ENCODE measurements around the gene RGS8. TPM values are rescaled to one million over a fixed set of nuclear protein-coding genes. Genes with fewer than 3 reads are reported as not detected.

RGS8 gene
- total and polyA plus RNA-seq, 2 donors (not counting 1 experiment from before 2014, with no cell fraction given): not detected

DNA sequence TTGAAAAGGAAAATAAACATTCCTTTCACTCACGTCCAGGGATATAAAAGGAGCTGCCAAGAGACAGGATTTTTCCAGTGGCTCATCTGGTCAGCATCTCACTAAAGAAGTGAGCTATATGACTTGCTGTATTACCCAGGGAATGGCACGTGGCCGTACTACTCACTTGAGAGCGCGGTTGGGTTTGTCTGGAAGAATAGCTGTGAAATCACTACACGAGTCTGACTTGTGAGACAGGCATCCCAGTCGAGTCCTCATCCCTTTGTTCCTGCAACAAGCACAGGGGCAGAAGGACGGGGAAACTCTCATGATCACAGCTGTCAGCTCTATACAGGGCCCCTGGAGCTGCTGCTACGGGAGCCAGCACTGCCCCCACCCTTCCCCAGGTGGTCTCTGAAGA is 17.7 kb downstream of the RGS8 start:
- WGBS (ENCODE audit: insufficient coverage): 81% methylated on average over 9 of the region's 9 CpGs
- Mint-ChIP-seq H3K27ac (no peak overlapping the region), H3K4me3 (no peak overlapping the region), H3K4me1 (no peaks in the 10 kb centered on the region), H3K9me3 (ENCODE audit: insufficient read depth) (no peaks in the 10 kb centered on the region), H3K27me3 (peaks cover 8% of the 10 kb centered on the region)
- intact Hi-C loops (cut with micrococcal nuclease): no loop called here
- ATAC-seq (ENCODE audit: low read depth): no peak
- ChIA-PET CTCF (interaction anchor here (1.0 to 1.1 kb wide), 3 partner anchors 18 to 118 kb away, joined by 3 to 4 read pairs (median 4); no protein-coding TSS in a partner anchor), POLR2A (no interaction called here)
- no peaks in the 10 kb centered on the region for H3K79me2 ChIP-seq (ENCODE audit: control insufficient read depth, insufficient read depth, low read length)
- no peak overlapping the region for H3K4me3 ChIP-seq (ENCODE audit: control extremely low read depth in 1 of 5, extremely low read depth in 1 of 5, insufficient read depth in 1 of 5, low read depth in 2 of 5, low read length in 4 of 5)
- H3K9me3 ChIP-seq (ENCODE audit: control extremely low read depth in 1 of 3, control insufficient read depth in 2 of 3, insufficient read depth in 1 of 3, low read length in 2 of 3): no peaks in the 10 kb centered on the region
- H3K27me3 ChIP-seq (replicated peaks in 1 of 4; ENCODE audit: control extremely low read depth in 1 of 4, control insufficient read depth in 3 of 4, insufficient read depth in 4 of 4, low read length in 3 of 4): no peaks in the 10 kb centered on the region
- no peak overlapping the region for H3K9ac ChIP-seq (ENCODE audit: low read length)
- no peak overlapping the region for H3K4me2 ChIP-seq (replicated peaks; ENCODE audit: low read depth, low read length, poor library complexity, severe bottlenecking)
- no peak for DNase-seq
- no peaks in the 10 kb centered on the region for H4K20me1 ChIP-seq (ENCODE audit: control insufficient read depth, insufficient read depth, low read length, poor library complexity, severe bottlenecking)
- no peaks in the 10 kb centered on the region for H3K4me1 ChIP-seq (ENCODE audit: control insufficient read depth in 2 of 2, insufficient read depth in 2 of 2, low read length in 2 of 2)
- TF ChIP-seq, protein P1, sequence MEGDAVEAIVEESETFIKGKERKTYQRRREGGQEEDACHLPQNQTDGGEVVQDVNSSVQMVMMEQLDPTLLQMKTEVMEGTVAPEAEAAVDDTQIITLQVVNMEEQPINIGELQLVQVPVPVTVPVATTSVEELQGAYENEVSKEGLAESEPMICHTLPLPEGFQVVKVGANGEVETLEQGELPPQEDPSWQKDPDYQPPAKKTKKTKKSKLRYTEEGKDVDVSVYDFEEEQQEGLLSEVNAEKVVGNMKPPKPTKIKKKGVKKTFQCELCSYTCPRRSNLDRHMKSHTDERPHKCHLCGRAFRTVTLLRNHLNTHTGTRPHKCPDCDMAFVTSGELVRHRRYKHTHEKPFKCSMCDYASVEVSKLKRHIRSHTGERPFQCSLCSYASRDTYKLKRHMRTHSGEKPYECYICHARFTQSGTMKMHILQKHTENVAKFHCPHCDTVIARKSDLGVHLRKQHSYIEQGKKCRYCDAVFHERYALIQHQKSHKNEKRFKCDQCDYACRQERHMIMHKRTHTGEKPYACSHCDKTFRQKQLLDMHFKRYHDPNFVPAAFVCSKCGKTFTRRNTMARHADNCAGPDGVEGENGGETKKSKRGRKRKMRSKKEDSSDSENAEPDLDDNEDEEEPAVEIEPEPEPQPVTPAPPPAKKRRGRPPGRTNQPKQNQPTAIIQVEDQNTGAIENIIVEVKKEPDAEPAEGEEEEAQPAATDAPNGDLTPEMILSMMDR (IDR thresholded peaks at IDR 0.05): no peak
- no peak for TF ChIP-seq EZH2 (IDR thresholded peaks at IDR 0.05; ENCODE audit: borderline replicate concordance, insufficient read depth, low read depth, low read length, poor library complexity, severe bottlenecking)
- H3K36me3 ChIP-seq (replicated peaks in 1 of 2; ENCODE audit: control extremely low read depth in 1 of 2, control insufficient read depth in 1 of 2, extremely low read depth in 1 of 2, insufficient read depth in 2 of 2, low read length in 1 of 2): no peaks in the 10 kb centered on the region
- H3K27ac ChIP-seq (ENCODE audit: low read length in 2 of 2): no peak overlapping the region
- no peak overlapping the region for H2AFZ ChIP-seq (ENCODE audit: insufficient read depth, low read depth, low read length, poor library complexity, severe bottlenecking)

DNA sequence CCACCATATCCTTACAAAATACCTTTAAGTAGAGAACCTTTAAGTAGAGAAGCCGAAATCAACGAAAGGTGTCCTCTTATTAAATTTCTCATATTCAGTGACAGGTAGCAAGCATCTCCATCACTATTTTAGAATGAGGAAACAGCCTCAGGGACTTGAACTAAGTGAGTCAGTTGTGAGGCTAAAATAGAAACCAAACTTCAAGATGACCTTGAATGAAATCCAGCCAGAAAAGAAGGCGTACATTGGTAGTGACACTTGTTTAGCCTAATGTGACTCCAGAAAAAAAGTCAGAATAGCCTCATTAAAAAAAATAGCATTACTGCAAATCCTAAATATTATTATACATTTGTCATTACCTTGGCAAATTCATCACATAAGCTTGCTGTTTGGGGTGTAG is 20.1 kb downstream of the RGS8 start:
- no CpG with 5 or more reads among the region's 3 CpGs for WGBS (ENCODE audit: insufficient coverage)
- intact Hi-C loops (cut with micrococcal nuclease): no loop called here
- H3K36me3 ChIP-seq (replicated peaks in 1 of 2; ENCODE audit: control extremely low read depth in 1 of 2, control insufficient read depth in 1 of 2, extremely low read depth in 1 of 2, insufficient read depth in 2 of 2, low read length in 1 of 2): no peaks in the 10 kb centered on the region
- H3K27ac ChIP-seq (ENCODE audit: low read length in 2 of 2): no peak overlapping the region
- no peaks in the 10 kb centered on the region for H3K9me3 Mint-ChIP-seq (ENCODE audit: insufficient read depth)
- H3K27me3 ChIP-seq (replicated peaks in 1 of 4; ENCODE audit: control extremely low read depth in 1 of 4, control insufficient read depth in 3 of 4, insufficient read depth in 4 of 4, low read length in 3 of 4): no peaks in the 10 kb centered on the region
- no peak overlapping the region for H3K4me3 ChIP-seq (ENCODE audit: control extremely low read depth in 1 of 5, extremely low read depth in 1 of 5, insufficient read depth in 1 of 5, low read depth in 2 of 5, low read length in 4 of 5)
- DNase-seq: no peak
- no peak overlapping the region for H3K27ac Mint-ChIP-seq
- H3K4me3 Mint-ChIP-seq: no peak overlapping the region
- H3K4me1 Mint-ChIP-seq: no peaks in the 10 kb centered on the region
- H4K20me1 ChIP-seq (ENCODE audit: control insufficient read depth, insufficient read depth, low read length, poor library complexity, severe bottlenecking): no peaks in the 10 kb centered on the region
- peaks cover 4% of the 10 kb centered on the region for H3K27me3 Mint-ChIP-seq
- no peaks in the 10 kb centered on the region for H3K9me3 ChIP-seq (ENCODE audit: control extremely low read depth in 1 of 3, control insufficient read depth in 2 of 3, insufficient read depth in 1 of 3, low read length in 2 of 3)
- no peak for ATAC-seq (ENCODE audit: low read depth)
- H3K9ac ChIP-seq (ENCODE audit: low read length): no peak overlapping the region
- TF ChIP-seq EZH2 (IDR thresholded peaks at IDR 0.05; ENCODE audit: borderline replicate concordance, insufficient read depth, low read depth, low read length, poor library complexity, severe bottlenecking): no peak
- TF ChIP-seq, protein P1 (IDR thresholded peaks at IDR 0.05): no peak
- H3K79me2 ChIP-seq (ENCODE audit: control insufficient read depth, insufficient read depth, low read length): no peaks in the 10 kb centered on the region
- no peak overlapping the region for H3K4me2 ChIP-seq (replicated peaks; ENCODE audit: low read depth, low read length, poor library complexity, severe bottlenecking)
- ChIA-PET CTCF (no interaction called here), POLR2A (no interaction called here)
- no peaks in the 10 kb centered on the region for H3K4me1 ChIP-seq (ENCODE audit: control insufficient read depth in 2 of 2, insufficient read depth in 2 of 2, low read length in 2 of 2)
- no peak overlapping the region for H2AFZ ChIP-seq (ENCODE audit: insufficient read depth, low read depth, low read length, poor library complexity, severe bottlenecking)
